Hepatic stellate cell (primary cell): Measurements from ENCODE around the gene MAPK1.
"Not testable (repeated sequence)": the region's sequence is repeated elsewhere in the genome, so short reads cannot be mapped to it uniquely, and the experiment has no call there.

Source experiments
- DNase-seq: peaks from one replicate; pipeline ENCODE4 v3.0.0; 2011; ENCODE audit warnings: low spot score

MAPK1 gene

DNA sequence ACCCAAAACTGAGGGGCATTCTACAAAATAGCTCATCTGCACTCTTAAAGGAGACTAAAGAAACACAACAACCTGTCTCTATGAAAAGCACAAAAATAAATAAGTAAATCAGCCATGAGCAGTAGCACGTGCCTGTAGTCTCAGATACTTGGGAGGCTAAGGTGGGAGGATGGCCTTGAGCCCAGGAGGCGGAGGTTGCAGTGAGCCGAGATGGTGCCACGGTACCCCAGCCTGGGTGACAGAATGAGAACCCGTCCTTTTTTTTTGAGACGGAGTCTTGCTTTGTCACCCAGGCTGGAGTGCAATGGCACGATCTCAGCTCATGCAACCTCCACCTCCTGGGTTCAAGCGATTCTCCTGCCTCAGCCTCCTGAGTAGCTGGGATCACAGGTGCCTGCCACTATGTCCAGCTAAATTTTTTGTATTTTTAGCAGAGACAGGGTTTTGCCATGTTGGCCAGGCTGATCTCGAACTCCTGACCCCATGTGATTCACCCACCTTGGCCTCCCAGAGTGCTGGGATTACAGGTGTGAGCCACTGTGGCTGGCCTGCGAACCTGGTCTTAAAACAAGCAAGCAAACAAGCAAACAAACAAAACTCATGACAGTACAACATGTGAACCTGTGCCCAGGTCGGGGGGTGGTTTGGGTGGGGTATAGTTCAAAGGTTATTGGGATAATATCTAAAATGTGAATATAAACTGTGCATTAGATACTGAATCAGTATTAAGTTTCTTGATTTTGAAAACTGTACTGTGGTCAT is 76.4 kb downstream of the MAPK1 start:
- DNase-seq, result not testable (repeated sequence)

DNA sequence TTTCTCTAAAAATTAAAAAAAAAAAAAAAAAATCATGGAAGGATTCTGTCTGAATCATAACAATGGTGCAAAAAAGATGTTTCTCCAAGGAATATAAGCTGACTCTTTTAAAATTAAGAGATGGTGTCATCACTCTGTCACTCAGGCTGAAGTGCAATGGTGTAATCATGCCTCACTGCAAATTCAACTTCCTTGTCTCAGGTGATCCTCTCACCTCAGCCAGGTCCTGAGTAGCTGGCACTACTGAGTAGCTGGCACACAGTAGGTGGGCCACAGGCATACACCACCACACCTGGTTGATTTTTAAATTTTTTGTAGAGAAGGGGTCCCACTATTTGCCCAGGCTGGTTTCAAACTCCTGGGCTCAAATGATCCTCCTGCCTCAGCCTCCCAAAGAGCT is 77.1 kb downstream of the MAPK1 start:
- no peak for DNase-seq

DNA sequence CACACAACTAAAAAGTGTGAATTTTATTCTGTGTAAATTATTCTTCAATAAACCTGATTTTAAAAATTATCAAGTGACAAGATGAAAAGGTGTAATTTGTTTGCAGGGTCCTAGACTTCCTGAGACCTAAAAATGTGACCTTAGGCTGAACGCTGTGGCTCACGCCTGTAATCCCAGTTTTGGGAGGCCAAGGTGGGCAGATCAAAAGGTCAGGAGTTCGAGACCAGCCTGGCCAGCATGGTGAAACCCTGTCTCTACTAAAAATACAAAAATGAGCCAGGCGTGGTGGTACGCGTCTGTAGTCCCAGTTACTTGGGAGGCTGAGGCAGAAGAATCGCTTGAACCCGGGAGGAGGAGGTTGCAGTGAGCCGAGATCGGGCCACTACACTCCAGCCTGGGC is 79.9 kb downstream of the MAPK1 start:
- DNase-seq, result not testable (repeated sequence)

DNA sequence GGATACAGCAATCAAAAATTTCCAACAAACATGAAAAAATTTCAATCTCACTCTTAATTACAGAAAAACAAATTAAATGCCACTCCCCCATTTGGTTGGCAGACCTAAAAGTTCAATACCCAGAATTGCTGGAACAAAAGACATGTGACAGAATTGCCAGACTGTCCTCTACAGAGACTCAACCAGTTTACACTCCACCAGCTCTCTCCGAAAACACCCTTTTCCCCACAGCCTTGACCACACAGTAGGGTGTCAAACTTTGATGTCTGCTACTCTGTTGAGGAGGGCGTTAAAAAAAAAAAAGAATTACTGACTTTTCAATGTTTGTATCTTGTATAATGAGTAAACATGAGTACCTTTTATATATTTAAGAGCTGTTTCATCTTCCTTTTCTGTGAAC is 87.2 kb downstream of the MAPK1 start:
- DNase-seq, result no peak

DNA sequence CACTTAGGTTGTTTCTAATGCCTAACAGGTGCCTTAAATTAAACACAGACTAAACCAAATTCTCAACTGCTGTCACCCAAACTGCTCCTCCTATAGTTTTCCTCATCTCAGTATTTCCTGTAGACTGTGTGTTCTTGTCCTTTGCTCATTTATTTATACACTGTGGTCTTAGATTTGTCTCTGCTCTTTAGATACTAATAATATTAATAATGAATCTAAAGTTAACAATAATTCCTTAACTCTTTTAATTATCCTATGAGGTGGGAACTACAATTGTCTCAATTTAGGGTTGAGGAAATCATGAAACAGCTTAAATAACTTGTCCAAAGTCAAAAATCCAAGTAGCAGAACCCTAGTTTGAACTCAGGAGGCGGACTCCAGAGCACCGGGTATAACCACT is 88.0 kb downstream of the MAPK1 start:
- no peak for DNase-seq

DNA sequence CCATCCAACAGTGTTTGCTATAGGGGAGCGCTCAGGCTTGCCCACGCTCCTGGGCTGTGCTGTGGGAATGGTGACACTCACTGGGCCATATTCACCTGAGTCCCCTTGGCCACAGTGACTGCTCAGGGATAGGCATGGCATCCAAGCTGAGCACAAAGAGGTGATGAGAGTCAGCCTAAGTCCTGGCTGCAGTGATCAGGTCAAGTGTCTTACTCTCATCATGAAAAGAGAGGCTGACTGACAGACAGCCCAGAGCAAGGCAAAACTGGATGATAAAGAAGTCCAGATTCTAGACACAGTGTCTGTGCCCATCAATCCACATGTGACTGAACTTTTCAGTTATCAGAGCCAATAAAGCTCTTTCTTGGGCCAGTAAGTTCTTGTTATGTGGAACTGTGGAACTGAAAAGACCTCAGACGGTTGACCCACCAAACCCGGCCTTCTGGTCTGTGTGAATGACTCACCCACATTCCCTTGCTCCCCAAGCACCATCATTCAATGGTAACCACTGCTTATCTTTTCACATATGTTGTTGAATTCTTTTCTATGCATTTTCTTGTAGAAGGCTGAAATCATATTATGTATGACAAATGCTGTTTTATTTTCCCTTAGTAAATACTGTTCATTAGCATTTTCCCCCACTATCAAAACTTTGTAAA is 88.6 kb downstream of the MAPK1 start:
- DNase-seq, result peak; percentile 80

DNA sequence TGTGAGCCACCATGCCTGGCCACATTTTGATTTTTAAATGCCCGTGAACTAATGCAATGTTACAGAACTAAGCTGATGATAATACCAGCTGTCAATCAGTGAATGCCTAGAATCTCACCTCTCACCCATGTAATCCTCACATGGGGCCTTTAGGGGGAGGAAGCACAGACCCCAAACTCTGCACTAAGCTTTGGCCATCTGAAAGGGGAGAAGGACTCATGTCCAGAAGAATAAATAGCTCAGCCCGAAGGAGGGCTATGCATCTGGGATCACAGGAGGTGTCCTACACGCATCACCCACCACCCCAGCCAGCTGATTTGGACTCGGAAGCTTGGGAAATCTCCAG is 95.8 kb downstream of the MAPK1 start:
- DNase-seq, result no peak

DNA sequence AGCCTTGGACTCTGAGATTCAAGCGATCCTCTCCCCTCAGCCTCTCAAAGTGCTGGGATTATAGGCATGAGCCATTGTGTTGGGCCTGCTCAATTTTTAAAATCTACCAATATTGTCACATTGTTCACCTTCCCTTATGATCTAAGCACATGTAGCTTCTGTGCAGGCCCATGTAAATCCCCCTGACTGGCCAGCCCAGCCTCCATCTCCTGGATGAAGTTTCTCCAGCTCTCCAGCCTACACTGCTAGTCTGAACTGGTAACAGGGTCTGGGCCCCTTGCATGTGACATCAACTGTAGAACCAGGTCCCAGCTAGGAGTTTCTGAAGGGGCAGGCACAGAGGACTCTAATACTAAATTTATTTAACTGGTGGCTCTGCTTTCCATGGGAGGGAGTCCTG is 99.0 kb downstream of the MAPK1 start:
- no peak for DNase-seq

DNA sequence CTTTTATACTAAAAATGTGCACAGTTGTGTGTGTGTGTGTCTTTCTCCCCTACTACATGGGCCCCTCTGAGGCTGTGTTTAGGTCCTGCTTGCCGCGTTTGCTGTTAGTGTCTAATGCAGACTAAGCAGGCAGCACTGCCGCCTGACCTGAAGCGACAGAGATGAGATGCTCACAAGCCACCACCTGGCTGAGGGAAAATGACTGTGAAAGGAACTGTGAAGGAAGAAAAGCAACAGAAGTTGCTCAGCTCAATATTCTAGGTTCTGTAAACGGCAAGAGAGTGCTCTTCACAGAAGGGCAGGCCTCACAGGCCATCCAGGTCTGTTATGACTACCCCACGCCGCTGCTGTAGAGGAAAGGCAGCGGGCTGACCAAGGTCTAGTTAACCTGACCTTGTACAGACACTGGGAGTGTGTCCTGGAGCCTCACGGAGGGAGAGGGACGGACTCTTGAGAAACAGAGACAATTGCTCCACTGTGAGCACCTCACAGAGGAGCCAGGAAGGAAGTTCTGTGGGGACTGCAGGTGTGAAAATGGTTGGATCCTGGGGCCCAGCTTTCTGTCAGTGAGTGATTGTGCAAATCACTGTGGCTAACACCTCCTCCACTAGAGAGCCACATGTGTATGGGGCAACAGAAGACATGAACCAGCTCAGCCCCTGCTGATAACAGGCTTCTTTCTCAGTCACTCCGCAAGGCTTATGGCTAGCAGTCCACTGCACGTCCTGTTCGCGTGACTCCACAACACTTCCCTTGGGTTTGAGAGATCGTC is 100.6 kb downstream of the MAPK1 start:
- no peak for DNase-seq

DNA sequence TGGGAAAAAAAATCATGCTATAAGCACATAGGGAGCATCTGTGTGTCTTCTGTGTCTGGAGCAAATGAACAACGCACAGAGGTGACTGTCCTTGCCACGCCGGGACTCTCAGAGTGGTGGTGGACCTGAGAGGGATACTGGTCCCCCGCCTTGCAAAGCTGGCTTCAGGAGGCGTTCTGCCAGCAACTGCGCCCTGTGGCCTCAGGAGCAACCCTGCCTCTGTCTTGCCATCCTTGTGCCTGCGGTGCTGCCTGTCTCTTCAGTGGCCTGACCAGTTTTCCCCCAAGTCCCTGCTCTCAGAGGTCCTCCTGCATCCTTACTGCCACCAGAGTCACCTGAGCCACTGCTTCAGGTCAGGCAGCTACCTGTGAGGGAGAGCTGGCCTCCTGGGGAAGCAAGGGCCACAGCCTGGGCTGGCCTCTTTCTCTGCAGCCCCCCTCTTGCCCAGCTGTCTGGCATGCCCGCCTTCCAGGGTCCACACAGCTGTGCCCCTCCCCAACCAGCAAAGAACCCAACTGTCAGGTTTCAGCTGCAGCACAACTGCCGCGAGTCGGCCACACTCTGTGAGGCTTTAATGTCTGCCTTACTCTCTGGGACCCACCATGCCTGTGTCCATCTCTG is 101.4 kb downstream of the MAPK1 start:
- no peak for DNase-seq

DNA sequence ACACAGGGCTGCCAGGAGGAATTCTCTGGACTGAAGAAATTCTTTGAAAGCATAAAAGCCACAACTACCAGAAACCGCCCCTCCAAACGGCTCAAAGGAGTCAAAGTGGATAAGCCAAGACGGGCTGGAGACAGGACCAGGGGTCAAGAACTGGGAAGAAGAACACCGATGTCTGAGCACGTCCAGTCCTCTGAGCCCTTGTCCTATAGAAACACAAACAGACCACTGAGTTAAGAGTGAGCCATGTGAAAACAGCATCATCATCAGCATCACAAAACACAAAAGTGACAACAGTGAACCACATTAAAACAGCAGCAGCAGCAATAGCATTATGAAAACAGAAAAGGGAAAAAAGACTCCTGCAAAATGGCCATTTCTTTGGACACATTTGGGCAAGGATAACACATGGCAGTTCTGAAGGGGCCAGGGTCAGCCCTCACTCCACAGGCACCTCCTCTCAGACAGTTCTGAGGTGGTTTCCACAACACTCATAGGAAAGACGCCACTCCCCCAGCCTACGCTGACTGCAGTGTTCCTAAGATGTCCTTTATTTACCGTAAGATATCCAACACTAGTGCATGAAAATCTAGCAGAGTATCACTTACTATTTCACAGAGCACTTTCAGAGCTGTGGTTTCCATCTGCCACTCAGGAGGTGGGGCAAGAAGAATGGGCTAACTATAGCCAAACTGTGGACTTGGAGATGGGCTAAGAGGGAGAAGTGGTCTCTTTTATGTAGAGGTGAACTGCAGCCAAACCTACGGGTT is 103.2 kb downstream of the MAPK1 start:
- DNase-seq, result no peak

DNA sequence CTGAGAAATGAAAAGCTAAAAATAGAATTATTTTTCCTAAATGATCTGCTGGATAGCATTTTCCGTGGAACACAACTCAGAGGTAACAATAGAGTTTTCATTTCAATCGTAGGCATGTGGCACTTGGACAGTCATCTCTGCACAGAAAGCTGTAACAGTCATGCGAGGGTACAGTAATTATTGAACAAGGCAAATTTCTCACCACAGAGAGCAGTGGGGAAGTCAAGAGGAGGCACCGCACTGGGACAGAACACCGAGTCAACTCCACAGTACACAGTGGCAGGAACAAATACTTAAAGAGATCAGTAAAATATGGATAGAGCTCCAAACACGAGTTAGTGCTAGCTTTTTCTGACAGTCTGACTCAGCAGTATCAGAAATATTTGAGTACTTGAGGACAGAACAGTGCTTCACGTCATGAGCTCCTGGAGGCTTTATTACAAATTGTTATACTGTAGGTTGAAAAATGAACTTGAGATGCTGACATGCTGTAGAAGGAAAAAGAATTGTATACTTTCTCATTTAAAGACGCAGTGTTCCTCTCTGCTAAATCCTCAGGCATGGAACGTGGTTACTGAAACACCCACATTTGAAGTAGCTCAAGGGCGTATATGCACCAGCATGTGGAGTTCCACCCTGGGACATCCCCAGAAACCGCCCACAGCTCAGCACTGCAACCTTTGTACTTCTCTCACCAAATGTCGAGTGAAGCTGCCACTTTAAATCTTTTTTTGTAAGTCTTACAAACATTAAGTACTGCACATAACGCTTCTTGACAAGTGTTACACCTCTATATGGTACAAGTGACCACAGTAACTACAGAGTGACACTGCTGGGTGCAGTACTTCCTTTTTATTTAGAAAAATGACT is 104.5 kb downstream of the MAPK1 start:
- DNase-seq, result no peak

DNA sequence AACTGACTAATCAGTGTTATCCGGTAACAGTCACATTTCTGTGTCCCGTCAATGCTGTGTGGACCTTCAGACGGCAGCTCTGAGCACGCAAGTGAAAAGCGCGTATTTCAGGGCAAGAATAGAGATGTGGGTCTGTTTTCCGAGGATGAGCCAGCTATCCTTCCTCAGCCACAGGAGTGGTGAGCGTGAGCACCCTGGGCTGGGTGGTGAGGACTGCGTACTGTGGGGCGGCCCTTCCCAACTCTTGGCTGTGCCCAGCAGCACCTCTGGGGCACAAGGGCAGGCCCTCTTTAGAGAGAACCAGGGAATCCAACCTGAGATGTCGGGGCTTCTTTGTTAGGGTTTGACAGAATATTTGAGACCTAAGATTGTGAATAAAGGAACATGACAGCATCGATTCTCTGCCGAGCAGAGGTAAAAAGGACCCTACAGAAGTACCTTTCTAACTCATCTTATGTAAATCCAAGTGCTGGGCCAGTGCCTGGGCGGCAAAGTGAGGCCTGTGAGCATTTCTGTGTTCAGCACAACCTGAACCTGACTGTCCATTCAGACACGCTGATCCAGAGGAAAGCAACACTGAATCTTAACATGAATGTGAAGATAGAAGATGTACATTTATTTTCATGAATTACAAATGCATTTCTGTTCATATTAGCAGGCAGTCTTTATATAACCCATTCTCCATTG is 105.3 kb downstream of the MAPK1 start:
- no peak for DNase-seq

DNA sequence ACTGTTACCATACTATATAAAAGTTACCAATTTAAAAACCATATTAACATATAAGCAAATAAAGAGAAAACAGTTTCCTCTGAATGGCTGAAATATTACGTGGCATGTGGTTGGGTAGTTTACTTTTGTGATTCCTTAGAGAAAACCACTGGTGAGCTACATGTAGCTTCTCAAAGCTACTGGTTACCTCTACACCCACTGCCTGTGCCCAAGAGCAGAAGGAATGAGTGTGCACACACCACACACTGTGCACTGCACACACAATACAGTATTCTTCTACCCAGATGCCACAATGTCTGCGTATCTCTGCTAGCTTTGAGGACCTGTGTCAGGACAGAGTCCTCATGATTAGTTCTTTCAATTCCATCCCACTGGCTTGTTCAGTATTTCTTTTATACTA is 106.4 kb downstream of the MAPK1 start:
- DNase-seq, result no peak

DNA sequence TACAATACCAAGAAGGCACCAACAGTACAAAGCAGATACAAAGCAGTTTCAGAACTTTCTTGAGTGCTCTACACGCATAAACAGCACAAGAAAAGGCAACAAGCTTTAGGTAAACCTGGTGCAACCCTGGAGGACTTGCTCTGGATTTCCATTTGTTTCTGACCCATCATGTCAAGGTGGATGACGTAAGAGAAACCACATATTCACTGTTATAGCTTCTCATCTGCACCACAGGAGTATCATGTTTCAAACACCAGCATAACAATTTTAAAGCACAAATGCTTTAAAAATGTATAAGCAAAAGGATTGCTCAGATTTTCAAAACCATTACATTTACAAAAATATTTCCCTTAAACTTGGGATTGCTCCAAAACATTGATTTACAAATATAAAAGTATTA is 106.8 kb downstream of the MAPK1 start:
- no peak for DNase-seq

DNA sequence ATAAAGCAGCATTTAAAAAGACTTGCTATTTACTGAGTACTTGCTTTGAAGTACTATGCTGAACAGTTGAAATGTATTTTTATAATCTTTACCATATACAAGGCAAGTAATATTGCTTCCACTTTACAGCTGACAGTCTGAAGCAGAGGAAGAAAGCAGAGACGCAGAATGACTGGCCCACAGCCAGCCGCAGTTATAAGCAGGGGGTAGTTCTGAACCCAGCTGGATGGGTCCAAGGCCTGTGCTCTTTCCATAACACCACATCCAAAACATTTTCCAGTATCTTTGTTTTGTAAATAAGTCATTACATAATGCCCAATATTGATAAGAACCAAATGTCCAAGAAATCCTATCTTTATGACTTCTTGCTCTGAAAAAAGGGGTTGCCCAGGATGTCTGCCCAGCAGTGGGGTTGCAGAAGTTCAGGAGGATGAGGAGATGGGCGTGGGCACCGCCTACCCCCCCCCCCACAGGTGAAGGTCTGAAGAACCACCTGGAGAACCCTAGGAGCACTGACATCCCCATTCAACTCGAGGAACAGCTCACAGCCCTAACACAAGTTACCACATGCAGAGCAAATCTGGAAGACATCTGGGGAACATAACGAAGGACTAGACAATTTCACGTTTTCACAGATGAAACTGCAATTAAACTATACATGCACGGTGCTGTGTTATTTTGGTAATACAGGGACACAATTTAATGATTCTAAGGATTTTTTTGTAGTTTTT is 107.6 kb downstream of the MAPK1 start:
- DNase-seq, result no peak

DNA sequence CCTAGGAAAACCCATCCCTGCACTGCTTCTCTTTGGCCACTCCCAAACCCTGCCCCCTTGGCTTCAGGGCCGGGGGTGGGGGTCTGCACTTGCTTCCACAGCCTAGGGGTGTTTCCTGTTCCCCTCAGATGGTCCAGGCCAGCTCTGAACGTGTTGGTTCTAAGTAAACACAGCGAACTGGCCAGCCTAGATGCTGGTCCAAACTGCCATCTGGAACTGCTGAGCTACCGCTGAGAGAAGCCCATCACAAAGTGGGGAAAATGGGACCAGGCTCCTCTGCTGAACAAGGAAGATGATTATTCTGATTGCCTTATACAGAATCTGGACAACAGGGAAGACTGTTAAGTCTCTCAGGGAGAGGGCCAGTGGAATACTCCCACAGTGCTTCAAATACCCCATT is 108.4 kb downstream of the MAPK1 start:
- DNase-seq, result no peak

DNA sequence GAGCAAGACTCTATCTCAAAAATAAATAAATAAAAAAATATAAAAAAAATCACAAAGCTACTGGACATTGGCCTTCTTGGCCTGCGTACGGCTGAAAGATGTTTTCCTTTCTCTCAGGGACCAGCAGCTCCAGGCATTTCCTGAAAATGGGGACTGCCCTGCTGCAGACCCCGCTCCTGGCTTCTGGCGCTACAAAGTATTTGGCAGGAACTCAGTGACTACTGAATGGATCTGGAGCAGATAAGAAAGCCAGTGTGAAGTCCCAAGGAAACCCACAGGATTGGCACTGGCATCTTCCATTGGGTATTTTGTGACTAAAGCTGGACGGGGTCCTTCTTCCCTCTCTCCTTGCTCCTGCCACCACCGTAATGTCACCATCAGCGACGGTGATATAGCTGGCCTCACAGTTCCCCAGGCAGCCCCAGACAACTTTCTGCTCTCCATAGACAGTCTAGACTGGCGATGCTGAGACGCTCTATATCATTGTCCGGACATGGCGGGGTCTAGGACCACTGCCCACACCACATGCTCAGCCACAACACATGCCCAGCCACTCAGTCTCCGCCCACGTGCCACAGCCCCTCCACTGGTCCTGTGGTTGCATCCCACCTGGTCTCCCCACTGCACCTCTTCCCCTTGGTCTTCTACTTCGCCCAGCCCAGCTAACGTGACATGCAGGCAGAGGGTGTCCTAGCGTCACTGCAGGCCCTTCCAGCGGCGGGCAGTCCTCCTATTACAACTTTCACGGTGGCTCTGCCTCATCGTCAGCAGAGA is 109.2 kb downstream of the MAPK1 start:
- no peak for DNase-seq

DNA sequence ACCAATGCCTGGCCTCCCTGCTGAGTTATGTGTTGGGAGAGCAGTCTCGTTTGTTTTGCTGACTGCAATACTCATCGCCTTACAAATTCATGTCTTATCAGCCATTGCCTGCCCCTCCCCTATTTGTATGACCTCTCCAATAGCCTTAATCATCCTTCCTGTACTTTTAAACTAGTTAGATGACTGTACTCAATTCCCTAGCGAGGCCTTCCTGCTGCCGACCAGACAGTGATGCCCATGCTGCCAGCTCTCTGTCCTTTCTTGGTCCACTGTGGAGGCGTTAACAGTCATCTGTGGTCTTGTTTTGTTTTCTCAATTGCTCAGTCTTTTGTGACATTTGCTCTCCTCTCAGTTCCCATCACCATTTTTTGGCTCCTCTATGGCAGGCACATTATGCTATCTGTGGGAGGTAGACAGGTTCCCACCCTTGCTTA is 111.6 kb downstream of the MAPK1 start:
- peak; percentile 79 for DNase-seq
